SHP77 (cell line): Measurements from ENCODE around the gene F2R.
"Not testable (repeated sequence)": the region's sequence is repeated elsewhere in the genome, so short reads cannot be mapped to it uniquely, and the experiment has no call there.

Source experiments
- DNase-seq, 2 experiments: peaks; one replicate each; lab custom pipeline; 2025; lab: John Stamatoyannopoulos, UW

F2R gene

GRCh38 chr5:76715736-76716455 is at the start of gene F2R:
Gene F2R, plus strand, starts transcription at chr5:76716126. Its CDS starts 182 bp downstream, at chr5:76716308.
- no peak for DNase-seq

- no peak for DNase-seq
These were observed 48.4 kb upstream of the F2R start for GRCh38 chr5:76667495-76667894.

- no peak for DNase-seq
These were observed 46.7 kb upstream of the F2R start for GRCh38 chr5:76669245-76669644.

DNA sequence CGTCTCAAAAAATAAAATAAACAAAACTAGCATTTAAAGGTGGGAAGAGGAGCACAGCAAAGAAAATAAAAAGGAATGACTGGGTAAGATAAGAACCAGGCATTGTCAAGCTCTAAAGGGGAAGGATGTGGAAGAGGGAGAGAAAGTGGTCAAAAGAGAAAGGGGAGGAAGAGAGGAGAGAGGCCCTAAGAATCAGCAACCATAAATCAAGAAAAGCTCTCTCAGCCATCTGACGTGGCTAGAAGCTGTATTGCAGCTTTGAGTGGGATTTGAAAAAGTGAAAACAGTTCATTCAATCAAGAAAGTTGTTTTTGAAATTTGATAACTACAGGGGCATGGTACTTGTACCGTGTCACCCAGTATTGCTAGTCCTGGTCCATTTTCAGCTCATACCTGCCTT is 45.4 kb upstream of the F2R start:
- DNase-seq = no peak

DNA sequence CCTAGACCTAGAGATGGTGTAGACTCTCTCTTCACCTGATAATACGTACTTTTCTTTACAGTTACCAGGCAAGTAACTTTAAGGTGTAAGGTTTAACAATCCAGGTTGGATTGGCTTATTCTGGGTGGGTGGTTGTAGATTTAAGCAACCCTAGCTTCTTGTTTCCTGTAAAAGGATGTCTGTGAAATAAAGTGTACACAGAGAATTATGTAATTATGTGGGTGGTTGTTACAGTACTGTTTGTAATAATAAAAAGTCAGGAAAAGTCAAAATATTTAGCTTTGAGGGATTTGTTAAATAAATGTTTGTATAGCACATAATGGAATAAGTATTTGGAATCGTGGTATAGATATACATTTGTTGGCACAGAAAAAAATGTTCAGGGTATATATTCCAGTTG is 43.7 kb upstream of the F2R start:
- no peak for DNase-seq

GRCh38 chr5:76673125-76673524 is 42.8 kb upstream of the F2R start:
- no peak for DNase-seq

GRCh38 chr5:76674330-76675066 is 41.4 kb upstream of the F2R start:
- no peak for DNase-seq

GRCh38 chr5:76675364-76675763 is 40.6 kb upstream of the F2R start:
- DNase-seq = no peak

DNA sequence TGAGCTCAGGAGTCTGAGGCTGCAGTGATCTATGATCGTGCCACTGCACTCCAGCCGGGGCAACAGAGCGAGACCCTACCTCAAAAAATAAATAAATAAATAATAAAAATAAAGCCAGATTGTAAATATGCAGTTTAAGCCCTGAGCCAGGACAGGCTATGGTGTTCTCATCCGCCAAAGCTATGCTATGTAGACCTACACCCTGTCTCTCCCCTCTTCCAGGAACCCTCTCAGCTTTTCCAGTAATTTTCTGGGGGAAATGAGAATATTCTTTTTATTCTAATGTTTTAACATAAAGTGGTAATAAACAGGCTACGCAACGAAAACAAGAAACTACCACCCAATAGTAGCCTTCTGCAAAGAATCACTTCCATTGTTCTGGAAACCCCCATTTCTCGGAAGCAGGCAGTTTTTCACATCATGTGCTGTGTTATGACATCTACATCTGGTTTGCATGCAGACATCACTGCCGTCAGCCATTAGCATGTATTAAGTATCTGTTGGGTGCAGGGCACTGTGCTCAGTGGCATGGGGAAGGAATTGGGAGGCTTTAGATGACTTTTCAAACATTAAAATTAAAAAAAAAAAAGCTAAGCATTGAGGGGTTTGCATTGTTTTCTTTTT is 38.0 kb upstream of the F2R start:
- DNase-seq = no peak

GRCh38 chr5:76679231-76679630 is 36.7 kb upstream of the F2R start:
- DNase-seq = no peak

- not testable (repeated sequence) for DNase-seq
These were observed 35.1 kb upstream of the F2R start for GRCh38 chr5:76680826-76681225.

GRCh38 chr5:76681287-76681686 is 34.6 kb upstream of the F2R start:
- no peak for DNase-seq

GRCh38 chr5:76682387-76682786 is 33.5 kb upstream of the F2R start:
- no peak for DNase-seq

DNA sequence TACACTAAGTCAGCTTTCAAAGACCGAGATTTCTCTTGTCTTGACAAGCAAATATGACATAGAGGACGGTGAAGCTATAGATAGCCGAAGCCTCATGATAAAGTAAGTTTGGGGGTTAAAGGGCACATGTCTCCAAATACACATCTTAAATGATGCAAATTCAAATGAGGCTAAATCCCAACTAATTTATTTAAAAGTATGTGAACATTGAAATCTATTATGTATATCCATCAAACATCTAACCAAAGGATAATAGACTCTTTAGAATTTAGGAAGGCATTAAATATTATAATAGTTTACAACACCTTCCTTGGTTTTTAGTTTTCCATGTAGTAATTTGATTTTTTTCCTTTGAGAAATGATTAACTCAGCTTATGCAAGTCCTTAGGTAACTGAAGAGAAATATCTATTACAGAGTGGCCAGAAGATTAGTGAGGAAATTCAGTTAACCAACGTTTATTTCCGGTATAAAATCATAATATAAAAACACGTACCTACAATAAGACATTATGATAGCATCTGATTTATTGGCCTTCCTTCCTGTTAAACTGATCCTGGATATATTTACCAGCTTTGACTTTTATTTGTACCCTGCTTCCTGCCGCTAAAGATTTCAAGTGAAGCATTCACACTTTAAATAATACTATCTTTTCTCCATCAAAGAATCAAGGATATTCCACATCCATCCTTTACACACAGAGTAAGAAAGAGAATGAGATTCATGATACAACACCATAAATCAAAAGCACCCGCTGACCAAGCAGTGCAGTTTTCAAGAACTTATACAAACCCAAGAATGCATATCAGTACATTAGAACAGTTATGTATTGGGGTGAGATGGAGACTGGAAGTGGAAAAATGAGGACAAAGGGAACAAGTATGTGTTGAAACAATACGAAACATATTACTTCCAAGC is 31.9 kb upstream of the F2R start:
- DNase-seq = no peak

- DNase-seq = no peak
These were observed 31.0 kb upstream of the F2R start for GRCh38 chr5:76684756-76685519.

DNA sequence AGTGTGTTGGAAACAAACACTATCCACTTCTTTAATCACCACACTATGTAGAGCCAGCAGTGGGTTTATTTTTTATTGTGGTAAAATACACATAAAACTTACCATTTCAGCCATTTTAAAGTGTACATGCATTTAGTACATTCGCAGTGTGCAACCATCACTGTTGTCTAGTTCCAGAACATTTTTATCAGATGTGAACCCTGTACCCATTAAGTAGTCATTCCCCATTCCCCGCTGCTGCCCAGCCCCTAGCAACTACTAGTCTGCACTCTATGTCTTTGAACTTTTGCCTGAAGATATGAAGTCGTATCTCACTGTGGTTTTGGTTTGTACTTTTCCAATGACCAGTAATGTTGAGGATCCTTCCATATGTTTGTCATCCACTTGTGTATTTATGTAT is 30.2 kb upstream of the F2R start:
- DNase-seq = no peak

DNA sequence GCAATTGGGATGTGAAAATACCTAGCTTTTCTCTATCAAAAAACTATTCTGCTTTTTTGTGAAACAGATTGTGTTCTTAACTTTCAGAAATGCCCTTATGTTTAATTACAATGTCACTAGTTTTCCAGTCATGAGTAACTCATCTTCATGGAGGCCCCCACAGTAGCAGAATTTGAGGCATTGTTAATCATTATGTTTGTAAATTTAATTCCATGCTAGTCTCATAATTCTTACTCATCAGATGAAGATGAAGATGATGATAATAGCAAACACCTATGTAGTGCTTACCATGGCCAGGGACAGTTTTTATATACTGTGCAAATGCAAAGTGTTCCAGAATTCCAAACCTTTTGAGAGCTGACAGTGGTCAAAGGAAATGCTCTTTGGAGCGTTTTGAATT is 27.7 kb upstream of the F2R start:
- DNase-seq = no peak

DNA sequence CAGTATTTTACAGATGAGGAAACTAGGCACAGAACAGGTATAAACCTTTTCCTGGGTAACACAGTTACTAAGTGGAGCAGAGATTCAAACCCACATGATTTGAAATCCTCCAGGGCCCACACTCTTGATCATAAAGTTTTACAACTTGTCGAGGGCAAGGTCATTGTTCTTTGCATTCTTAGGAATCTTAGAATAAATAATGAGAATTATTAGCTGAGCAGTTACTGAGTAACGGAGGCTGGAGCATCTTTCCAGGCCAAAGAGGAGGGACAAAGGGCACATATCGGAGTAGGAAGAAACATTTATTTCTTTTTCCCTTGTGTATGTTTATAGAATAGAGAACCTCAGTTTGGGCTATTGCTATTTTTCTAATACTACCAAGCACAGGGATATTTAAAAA is 27.1 kb upstream of the F2R start:
- DNase-seq = no peak

DNA sequence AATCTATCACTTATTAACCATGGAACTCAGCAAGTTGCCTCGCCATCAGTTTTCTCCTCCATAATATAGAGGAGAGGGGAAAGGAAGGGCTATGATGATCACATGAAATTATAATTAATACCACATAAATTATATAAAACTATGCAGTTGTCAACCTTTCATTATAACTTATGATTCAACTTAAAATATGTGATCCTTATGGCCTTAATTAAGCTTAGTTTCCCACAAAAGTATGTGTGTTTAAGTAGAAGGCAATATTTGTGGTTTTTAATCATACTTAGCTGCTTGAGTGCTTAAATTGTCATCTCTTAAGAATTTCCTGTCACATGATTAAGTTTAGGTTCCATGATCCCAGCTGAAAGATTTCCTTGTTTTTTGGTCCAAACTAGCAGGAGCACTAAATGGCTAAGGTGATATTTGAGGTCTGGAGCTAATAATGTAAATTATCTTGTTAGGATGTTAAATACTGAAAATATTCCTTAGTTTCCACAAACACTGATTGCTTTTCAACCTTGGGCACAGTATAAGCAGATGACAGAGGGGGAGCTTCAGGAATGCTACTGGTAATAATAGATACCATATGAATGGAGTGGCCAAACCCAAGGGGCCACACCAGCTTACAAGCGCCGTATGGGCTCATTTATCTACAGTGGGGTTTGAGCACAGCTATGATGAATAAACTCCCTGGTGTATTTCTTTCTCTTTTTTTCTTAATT is 26.4 kb upstream of the F2R start:
- no peak for DNase-seq

DNA sequence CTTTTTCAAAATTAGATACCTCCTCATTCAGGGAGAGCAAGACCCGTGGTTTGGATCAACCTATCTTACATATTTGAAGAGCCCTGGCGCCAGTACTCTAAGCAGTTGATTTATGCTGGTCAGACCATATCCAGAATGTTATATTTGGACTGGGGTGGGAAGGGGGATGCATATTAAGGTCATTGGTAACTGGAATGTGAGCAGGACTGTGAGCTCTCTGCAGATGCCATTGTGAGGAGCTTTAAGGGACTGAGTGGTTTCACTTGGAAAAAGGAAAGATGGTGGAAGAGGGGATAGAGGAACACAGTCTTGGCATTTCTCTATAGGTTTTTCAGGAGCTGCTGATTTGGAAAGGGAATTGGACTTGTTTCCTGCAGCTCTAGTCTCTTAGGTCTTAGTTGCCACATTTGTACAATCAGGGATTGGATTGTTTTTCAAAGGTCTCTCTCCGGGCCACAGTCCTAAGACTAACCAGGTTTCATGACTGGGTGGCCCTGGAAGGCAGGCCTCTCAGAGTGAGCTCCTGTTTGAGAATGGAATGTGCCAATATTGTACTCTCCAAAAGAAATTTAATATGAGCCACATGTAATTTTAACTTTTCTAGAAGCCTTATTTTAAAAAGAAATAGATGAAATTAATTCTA is 25.8 kb upstream of the F2R start:
- no peak for DNase-seq
